Embryonic facial prominence (tissue), 1 donor: Measurements from ENCODE around the gene RAB27A.

ENCODE experiments used
- DNase-seq: peaks from one replicate; pipeline ENCODE4 v3.0.0-alpha.2; 2016; ENCODE audit errors: extremely low spot score

RAB27A gene

GRCh38 chr15:55222588-55222987 lies 67.0 kb downstream of the RAB27A start:
- no peak for DNase-seq

GRCh38 chr15:55221090-55222011 lies 68.3 kb downstream of the RAB27A start:
- no peak for DNase-seq

GRCh38 chr15:55220606-55221005 lies 69.0 kb downstream of the RAB27A start:
- DNase-seq, result no peak

- no peak for DNase-seq
These were observed 71.6 kb downstream of the RAB27A start for GRCh38 chr15:55218056-55218455.

GRCh38 chr15:55204464-55204863 lies 85.1 kb downstream of the RAB27A start:
- DNase-seq, result no peak

GRCh38 chr15:55202206-55202605 lies 87.4 kb downstream of the RAB27A start:
- no peak for DNase-seq

GRCh38 chr15:55198706-55199105 lies 90.9 kb downstream of the RAB27A start:
- DNase-seq, result no peak

- no peak for DNase-seq
These were observed 91.9 kb downstream of the RAB27A start for GRCh38 chr15:55197719-55198118.

- DNase-seq, result no peak
These were observed 92.3 kb downstream of the RAB27A start for GRCh38 chr15:55197362-55197705.

GRCh38 chr15:55196458-55197361 lies 92.9 kb downstream of the RAB27A start, which contains the start of gene RSL24D1:
Gene RSL24D1 (minus strand): TSS chr15:55196941. CDS start chr15:55196890, 51 bp downstream.
- DNase-seq, result peak; percentile 97

GRCh38 chr15:55195996-55196395 lies 93.6 kb downstream of the RAB27A start:
- DNase-seq, result no peak

- DNase-seq, result no peak
These were observed 95.4 kb downstream of the RAB27A start for GRCh38 chr15:55194256-55194655.

GRCh38 chr15:55186331-55186730 lies 103.3 kb downstream of the RAB27A start:
- no peak for DNase-seq

GRCh38 chr15:55183679-55184078 lies 105.9 kb downstream of the RAB27A start:
- no peak for DNase-seq

- no peak for DNase-seq
These were observed 110.5 kb downstream of the RAB27A start for GRCh38 chr15:55179141-55179540.

GRCh38 chr15:55170361-55170760 lies 119.3 kb downstream of the RAB27A start:
- DNase-seq, result no peak

- DNase-seq, result peak; percentile 35
These were observed 121.2 kb downstream of the RAB27A start for GRCh38 chr15:55168350-55168974.

GRCh38 chr15:55164284-55164683 lies 125.3 kb downstream of the RAB27A start:
- DNase-seq, result no peak
